Transverse colon (tissue), 4 donors: ENCODE measurements around the gene PVALEF.

Experiments used
- CTCF ChIP-seq, 5 experiments: fragments of 200-600 bp in 3 of 5; fragments of 450-650 bp in 2 of 5; sonication (generic) in 3 of 5; IDR thresholded peaks; 1 replicate in 2 of 5; 2 replicates in 3 of 5; pipeline ENCODE4 v1.5.1; 2016 to 2017; ENCODE audit warnings: antibody characterized with exemption in 5 of 5, inconsistent platforms in 3 of 5, mild to moderate bottlenecking in 2 of 5, moderate library complexity in 1 of 5
- EP300 ChIP-seq: sonication (generic); formaldehyde crosslinking; IDR thresholded peaks from one replicate; pipeline ENCODE4 v1.6.1; 2017; ENCODE audit warnings: antibody characterized with exemption, low read depth
- POLR2A ChIP-seq: fragments of 450-650 bp; IDR thresholded peaks from one replicate; pipeline ENCODE4 v1.6.1; 2016; ENCODE audit warnings: antibody characterized with exemption, mild to moderate bottlenecking, moderate library complexity
- POLR2AphosphoS5 ChIP-seq, 3 donors: sonication (generic); formaldehyde crosslinking; IDR thresholded peaks; one replicate each; pipeline ENCODE4 v1.6.1; 2016; ENCODE audit warnings: antibody characterized with exemption in 3 of 3

- no peak for TF ChIP-seq POLR2A
- no peak for TF ChIP-seq CTCF (IDR thresholded peaks at IDR 0.05)
- no peak for TF ChIP-seq POLR2AphosphoS5 (IDR thresholded peaks at IDR 0.05)
- no peak for TF ChIP-seq EP300
Observed at GRCh38 chr17:81134064-81134781, 31.1 kb upstream of the PVALEF start.
